PFSK-1 (cell line): ENCODE measurements around the gene FSTL4.

Source experiments
- FOXP2 ChIP-seq: optimal IDR thresholded peaks from 2 replicates; pipeline ENCODE3; 2011; ENCODE audit warnings: borderline replicate concordance, control low read depth, inconsistent platforms; ENCODE audit not compliant: insufficient read depth; ENCODE audit errors: extremely low read length, extremely low read depth
- POLR2AphosphoS5 ChIP-seq: IDR thresholded peaks from 2 replicates; pipeline ENCODE4 v1.6.1; 2012; ENCODE audit warnings: low read depth, mild to moderate bottlenecking, control low read depth, low read length, moderate library complexity
- REST ChIP-seq, 2 experiments: IDR thresholded peaks; 2 replicates each; pipeline versions ENCODE4 v1.6.1 to v1.8.0; 2011 to 2012; ENCODE audit warnings: low read depth in 2 of 2, low read length in 2 of 2, control low read depth in 1 of 2, inconsistent platforms in 1 of 2, mild to moderate bottlenecking in 1 of 2, moderate library complexity in 1 of 2; ENCODE audit not compliant: insufficient read depth in 1 of 2
- SIN3A ChIP-seq: IDR thresholded peaks from 2 replicates; pipeline ENCODE4 v1.6.1; 2012; ENCODE audit warnings: mild to moderate bottlenecking, low read length, moderate library complexity, borderline replicate concordance; ENCODE audit not compliant: insufficient read depth
- TAF1 ChIP-seq: IDR thresholded peaks from 2 replicates; pipeline ENCODE4 v1.6.1; 2012; ENCODE audit warnings: low read length, control low read depth, borderline replicate concordance; ENCODE audit not compliant: insufficient read depth

The FSTL4 gene

GRCh38 chr5:133494923-133495246 is 117.5 kb downstream of the FSTL4 start:
- TF ChIP-seq TAF1 (no peak), POLR2AphosphoS5 (no peak), FOXP2 (no peak), REST (IDR thresholded peaks at IDR 0.05; ENCODE audit: insufficient read depth in 1 of 2, low read depth in 2 of 2, low read length in 2 of 2) (no peak), SIN3A (no peak)

GRCh38 chr5:133494232-133494922 is 118.0 kb downstream of the FSTL4 start:
- no peak for TF ChIP-seq TAF1
- TF ChIP-seq REST (IDR thresholded peaks at IDR 0.05; ENCODE audit: insufficient read depth in 1 of 2, low read depth in 2 of 2, low read length in 2 of 2): no peak
- no peak for TF ChIP-seq SIN3A

- TF ChIP-seq REST (IDR thresholded peaks at IDR 0.05; ENCODE audit: insufficient read depth in 1 of 2, low read depth in 2 of 2, low read length in 2 of 2): no peak
- no peak for TF ChIP-seq POLR2AphosphoS5
- TF ChIP-seq FOXP2: no peak
- no peak for TF ChIP-seq SIN3A
Measured at GRCh38 chr5:133489632-133490031, 122.7 kb downstream of the FSTL4 start.

GRCh38 chr5:133487093-133487492 is 125.2 kb downstream of the FSTL4 start:
- TF ChIP-seq TAF1 (no peak), REST (IDR thresholded peaks at IDR 0.05; ENCODE audit: insufficient read depth in 1 of 2, low read depth in 2 of 2, low read length in 2 of 2) (no peak), SIN3A (no peak), POLR2AphosphoS5 (no peak)

GRCh38 chr5:133485468-133485867 is 126.9 kb downstream of the FSTL4 start:
- TF ChIP-seq FOXP2: no peak
- no peak for TF ChIP-seq SIN3A
- no peak for TF ChIP-seq TAF1
- TF ChIP-seq POLR2AphosphoS5: no peak
